LNCaP clone FGC (cell line): ENCODE measurements around the gene MBLAC1.

Experiments used
- DNase-seq: peaks from one replicate; pipeline ENCODE4 v3.0.0-alpha.2; 2011; ENCODE audit warnings: low read depth
- H3K4me3 ChIP-seq: 2 replicates; pipeline ENCODE4 v1.5.1; 2011; ENCODE audit warnings: mild to moderate bottlenecking, low read depth, low read length, control low read depth
- TF ChIP-seq, protein P1 (sequence below): IDR thresholded peaks from 2 replicates; pipeline ENCODE4 v1.5.1; 2012; ENCODE audit warnings: mild to moderate bottlenecking; ENCODE audit not compliant: control insufficient read depth, insufficient read depth; ENCODE audit errors: extremely low read depth

Gene MBLAC1

DNA sequence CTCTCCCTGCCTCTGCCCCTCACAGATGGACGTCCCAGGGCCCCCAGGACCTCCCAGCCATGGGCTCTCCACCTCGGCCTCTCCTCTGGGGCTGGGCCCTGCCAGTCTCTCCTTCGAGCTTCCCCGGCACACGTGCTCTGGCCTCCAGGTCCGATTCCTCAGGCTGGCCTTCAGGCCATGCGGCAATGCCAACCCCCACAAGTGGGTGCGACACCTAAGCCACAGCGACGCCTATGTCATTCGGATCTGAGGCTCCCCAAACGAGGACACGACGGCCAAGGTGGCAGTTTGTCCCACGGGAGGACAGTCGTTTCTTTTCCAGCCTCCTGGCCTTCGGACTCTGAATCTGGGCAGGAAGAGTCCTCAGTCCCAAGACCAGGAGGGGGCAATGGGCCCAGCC is 20.1 kb upstream of the MBLAC1 start:
- no peak overlapping the region for H3K4me3 ChIP-seq
- TF ChIP-seq, protein P1, sequence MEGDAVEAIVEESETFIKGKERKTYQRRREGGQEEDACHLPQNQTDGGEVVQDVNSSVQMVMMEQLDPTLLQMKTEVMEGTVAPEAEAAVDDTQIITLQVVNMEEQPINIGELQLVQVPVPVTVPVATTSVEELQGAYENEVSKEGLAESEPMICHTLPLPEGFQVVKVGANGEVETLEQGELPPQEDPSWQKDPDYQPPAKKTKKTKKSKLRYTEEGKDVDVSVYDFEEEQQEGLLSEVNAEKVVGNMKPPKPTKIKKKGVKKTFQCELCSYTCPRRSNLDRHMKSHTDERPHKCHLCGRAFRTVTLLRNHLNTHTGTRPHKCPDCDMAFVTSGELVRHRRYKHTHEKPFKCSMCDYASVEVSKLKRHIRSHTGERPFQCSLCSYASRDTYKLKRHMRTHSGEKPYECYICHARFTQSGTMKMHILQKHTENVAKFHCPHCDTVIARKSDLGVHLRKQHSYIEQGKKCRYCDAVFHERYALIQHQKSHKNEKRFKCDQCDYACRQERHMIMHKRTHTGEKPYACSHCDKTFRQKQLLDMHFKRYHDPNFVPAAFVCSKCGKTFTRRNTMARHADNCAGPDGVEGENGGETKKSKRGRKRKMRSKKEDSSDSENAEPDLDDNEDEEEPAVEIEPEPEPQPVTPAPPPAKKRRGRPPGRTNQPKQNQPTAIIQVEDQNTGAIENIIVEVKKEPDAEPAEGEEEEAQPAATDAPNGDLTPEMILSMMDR, result no peak
- DNase-seq, result no peak

GRCh38 chr7:100107125-100107737 is 19.5 kb upstream of the MBLAC1 start:
- TF ChIP-seq, protein P1, result no peak
- DNase-seq, result no peak
- H3K4me3 ChIP-seq, result no peak overlapping the region

- TF ChIP-seq, protein P1, result no peak
These were observed 18.9 kb upstream of the MBLAC1 start for GRCh38 chr7:100107890-100108289.

DNA sequence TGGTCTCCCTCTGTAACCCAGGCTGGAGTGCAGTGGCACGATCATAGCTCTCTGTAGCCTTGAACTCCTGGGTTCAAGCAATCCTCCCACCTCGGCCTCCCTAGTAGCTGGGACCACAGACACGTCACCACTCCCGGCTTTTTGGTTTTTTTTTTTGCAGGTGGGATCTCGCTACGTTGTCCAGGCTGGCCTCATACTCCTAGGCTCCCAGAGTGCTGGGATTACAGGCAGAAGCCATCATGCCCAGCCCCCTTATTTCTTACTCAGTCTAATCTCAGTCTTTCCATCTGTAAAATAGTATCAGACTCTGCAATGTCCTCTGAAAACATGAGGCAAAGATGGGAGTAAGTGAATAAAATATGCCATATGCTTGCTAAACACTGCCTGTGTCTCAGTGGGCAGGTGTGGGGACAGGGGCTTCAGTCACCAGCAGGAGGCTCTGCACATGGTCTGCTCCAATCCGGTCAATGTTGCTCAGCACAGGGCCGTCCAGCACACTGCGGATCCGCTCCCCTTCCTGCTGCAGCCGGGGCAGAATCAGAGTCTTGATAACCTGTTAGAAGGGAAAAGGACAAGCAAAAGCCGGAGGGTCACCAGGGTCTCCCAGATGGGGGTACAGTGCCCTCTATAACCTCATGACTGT is 17.1 kb upstream of the MBLAC1 start:
- TF ChIP-seq, protein P1, result no peak
- no peak overlapping the region for H3K4me3 ChIP-seq
- no peak for DNase-seq

More at GRCh38 chr7:100107890-100108289, 18.9 kb upstream of the MBLAC1 start:
- DNase-seq, result no peak
- H3K4me3 ChIP-seq, result no peak overlapping the region

DNA sequence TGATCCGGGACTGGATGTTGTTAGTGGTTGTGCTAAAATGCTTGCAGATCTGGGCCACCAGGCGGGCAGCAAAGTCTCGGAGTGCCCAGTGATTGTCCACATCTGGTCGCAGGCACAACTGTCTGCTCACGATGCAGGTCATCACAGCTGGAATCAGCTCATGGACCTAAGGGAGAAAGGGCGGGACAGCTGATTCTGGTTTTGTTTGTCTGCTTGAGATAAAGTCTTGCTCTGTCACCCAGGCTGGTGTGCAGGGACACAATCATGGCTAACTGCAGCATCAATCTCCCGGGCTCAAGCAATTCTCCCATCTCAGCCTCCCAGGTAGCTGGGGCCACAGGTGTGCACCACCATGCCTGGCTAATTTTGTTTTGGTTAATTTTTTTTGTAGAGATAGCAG is 15.6 kb upstream of the MBLAC1 start:
- TF ChIP-seq, protein P1, result no peak
- no peak overlapping the region for H3K4me3 ChIP-seq
- no peak for DNase-seq

DNA sequence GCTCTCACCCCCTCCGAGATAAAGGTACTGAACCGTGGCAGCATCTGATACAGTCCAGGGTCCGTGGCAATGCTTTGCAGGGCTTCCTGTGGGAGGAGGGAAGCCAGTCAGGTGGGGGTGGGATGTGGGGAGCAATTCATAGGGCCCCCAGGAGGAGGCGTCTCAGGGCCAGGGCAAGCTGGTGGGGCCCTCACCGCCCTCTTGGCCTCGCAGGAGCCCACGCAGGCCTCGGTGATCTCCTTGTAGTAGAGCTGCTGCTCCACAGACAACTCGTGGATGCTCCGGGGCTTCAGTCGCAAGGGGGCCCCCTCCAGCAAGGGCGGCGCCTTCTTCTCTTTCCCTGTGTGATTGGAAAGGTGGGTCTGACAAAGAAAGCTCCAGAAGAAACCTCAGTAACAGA is 14.9 kb upstream of the MBLAC1 start:
- DNase-seq, result no peak
- TF ChIP-seq, protein P1, result no peak
- no peak overlapping the region for H3K4me3 ChIP-seq

DNA sequence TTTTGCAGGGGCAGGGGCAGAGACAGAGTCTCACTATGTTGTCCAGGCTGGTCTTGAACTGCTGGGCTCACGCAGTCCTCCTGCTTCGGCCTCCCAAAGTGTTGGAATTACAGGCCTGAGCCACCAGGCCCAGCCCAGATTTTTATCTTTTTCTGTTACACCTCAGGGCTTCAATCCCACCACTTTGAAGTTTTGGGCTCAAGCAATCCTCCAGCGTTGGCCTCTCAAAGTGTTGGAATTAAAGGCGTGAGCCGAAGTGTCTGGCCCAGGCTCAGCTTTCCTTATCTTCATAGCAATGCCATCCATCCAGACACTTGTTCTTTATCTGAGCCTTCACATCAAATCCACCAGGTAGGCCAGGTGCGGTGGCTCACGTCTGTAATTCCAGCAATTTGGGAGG is 11.7 kb upstream of the MBLAC1 start:
- TF ChIP-seq, protein P1, result no peak
- no peak overlapping the region for H3K4me3 ChIP-seq
- DNase-seq, result no peak
